ENCODE measurements around the gene MR1.

DNA sequence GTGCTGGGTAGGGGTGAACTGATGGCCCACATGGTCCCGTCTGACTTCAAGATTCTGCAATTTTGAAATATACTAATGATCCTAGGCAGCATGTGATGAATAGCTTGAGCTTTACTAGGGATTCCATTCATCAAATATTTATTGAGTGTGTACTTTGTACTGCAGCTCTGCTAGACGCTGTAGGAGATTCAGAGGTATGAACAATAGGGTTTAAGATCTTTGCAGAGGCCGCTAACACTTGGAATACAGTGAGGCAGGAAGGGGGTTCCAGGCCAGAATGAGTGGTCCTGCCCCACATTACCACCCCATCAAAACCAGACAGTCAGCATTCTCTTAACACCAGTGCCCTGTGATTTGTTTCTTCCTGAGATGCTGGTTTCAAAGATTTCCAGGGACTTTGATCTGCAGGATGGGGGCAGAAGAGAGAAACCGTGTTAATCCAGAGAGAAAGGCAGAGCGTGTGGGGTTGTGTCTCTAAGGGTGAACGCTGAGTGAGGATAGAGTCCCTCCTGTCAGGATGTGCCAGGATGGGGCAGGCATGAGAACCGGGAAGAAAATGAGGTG lies 74.6 kb downstream of the MR1 start:
- TF ChIP-seq CTCF (conservative IDR thresholded peaks at IDR 0.05; ENCODE audit: low read length) (no peak), EZH2phosphoT487 (IDR thresholded peaks at IDR 0.05; ENCODE audit: borderline replicate concordance) (no peak)
